D721Med (cell line): ENCODE results near the gene MYCT1.

Experiments used
- DNase-seq: peaks from one replicate; pipeline ENCODE4 v3.0.0; 2011; ENCODE audit warnings: low spot score; ENCODE audit not compliant: insufficient read length
- FAIRE-seq: peaks from 2 replicates; lab custom pipeline; 2011; peaks lifted over from hg19 to GRCh38; lab: Jason Lieb, UNC
- CTCF ChIP-seq: IDR thresholded peaks from 2 replicates; pipeline ENCODE4 v1.5.1; 2012; ENCODE audit warnings: mild to moderate bottlenecking, control low read depth; ENCODE audit not compliant: insufficient read depth; ENCODE audit errors: missing control alignments

MYCT1 gene

DNA sequence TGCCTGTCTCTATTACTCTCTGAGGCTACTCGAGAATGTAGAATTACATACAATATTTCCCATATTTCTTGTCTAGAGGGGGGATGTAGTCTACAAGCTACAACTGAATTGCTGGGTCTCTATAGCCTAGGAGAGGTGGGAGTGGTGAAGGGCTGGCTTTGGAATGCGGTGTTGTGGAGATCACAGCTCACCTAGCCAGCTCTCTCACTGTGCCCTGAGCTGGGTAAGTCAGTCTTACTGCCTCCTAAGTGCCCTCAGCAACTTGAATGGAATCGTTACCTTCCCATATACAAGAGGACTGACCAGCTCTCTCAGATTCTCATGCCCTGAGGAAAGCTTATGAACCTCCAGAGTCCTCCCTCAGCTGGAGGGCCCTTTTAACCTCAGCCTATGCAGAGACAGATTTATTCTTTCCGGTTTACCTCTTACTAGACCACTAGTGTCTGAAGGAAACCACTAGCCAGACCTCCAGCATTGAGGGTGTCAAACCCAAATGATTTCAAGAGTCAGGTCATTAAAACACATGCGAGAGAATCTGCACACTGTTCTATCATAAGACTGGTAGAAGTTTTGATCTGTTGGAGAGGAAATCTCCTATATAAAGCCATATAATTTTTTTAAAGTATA lies 73.5 kb downstream of the MYCT1 start:
- FAIRE-seq (no peak), DNase-seq (no peak)
- TF ChIP-seq CTCF, result no peak
